Hypothalamus (tissue), 51 donors: ENCODE results near the gene TBC1D1.
"Not testable (repeated sequence)": the region's sequence is repeated elsewhere in the genome, so short reads cannot be mapped to it uniquely, and the experiment has no call there.

ENCODE experiments used
- DNase-seq, 51 donors: peaks; one replicate each; lab custom pipeline; 2025; lab: John Stamatoyannopoulos, UW

TBC1D1 gene

GRCh38 chr4:38008571-38009021 is 117.7 kb downstream of the TBC1D1 start:
- DNase-seq: no peak

GRCh38 chr4:38009421-38009820 is 118.5 kb downstream of the TBC1D1 start:
- DNase-seq: no peak

GRCh38 chr4:38009949-38010348 is 119.1 kb downstream of the TBC1D1 start:
- DNase-seq: no peak

- DNase-seq: no peak
Observed at GRCh38 chr4:38011511-38012162, 120.8 kb downstream of the TBC1D1 start.

- peak in 5 of 51 donors; percentile 6 to 19 (median 13) for DNase-seq
Observed at GRCh38 chr4:38013461-38014366, 122.8 kb downstream of the TBC1D1 start.

DNA sequence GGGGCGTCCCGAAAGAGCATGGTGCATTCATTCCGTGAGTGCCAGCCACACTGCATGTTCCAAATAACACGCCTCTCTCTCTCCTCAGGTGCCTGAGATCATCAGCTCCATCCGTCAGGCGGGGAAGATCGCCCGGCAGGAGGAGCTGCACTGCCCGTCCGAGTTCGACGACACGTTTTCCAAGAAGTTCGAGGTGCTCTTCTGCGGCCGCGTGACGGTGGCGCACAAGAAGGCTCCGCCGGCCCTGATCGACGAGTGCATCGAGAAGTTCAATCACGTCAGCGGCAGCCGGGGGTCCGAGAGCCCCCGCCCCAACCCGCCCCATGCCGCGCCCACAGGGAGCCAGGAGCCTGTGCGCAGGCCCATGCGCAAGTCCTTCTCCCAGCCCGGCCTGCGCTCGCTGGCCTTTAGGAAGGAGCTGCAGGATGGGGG is 123.6 kb downstream of the TBC1D1 start:
- DNase-seq: no peak

GRCh38 chr4:38015886-38016515 is 125.1 kb downstream of the TBC1D1 start:
- no peak for DNase-seq

DNA sequence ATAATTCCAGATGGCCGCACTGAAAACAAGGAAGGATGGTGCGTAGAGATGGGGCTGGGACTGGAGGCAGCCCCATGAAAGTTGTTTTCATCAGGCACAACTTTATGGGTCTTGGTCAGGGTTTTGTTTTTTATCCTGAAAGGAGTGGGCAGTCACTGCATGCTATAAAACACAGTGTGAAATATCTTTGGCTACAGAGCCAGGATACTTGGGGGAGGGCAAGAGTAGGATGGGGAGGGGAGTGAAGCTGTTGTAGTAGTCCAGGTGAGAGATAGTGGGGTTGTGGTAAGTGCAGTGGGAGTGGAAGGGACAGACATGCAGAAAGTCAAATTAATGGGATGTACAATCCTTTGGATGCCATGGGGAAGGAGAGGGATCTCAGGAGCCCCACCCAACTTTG is 125.8 kb downstream of the TBC1D1 start:
- no peak for DNase-seq

DNA sequence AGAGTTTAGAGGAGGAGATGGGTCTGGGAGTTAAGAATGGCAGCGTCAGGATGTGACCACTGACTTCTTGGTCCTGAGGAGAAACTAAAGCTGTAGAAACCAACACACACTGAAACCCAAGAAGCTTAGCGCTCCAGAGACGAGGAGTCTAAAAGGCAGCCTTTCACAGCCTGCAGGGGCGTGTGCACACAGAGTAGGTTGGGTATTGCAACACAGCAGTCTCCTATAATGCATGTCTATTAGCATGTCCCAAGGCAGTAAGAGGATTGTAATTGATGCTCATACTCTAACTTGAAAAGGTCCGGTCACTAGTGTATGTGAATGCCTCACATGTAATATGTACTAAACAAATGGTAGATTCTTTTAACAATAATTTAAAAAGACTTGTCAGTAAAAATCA is 126.7 kb downstream of the TBC1D1 start:
- no peak for DNase-seq

GRCh38 chr4:38020386-38020785 is 129.5 kb downstream of the TBC1D1 start:
- no peak for DNase-seq

DNA sequence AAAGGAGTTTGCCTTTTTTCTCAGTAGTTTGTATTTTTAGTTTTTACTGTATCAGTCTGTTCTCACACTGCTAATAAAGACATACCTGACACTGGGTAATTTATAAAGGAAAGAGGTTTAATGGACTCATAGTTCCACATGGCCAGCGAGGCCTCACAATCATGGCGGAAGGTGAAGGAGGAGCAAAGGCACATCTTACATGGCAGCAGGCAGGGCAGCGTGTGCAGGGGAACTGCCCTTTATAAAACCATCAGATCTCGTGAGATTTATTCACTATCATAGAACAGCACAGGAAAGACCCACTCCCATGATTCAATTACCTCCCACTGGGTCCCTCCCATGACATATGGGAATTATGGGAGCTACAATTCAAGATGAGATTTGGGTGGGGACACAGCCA is 130.1 kb downstream of the TBC1D1 start:
- not testable (repeated sequence) for DNase-seq

DNA sequence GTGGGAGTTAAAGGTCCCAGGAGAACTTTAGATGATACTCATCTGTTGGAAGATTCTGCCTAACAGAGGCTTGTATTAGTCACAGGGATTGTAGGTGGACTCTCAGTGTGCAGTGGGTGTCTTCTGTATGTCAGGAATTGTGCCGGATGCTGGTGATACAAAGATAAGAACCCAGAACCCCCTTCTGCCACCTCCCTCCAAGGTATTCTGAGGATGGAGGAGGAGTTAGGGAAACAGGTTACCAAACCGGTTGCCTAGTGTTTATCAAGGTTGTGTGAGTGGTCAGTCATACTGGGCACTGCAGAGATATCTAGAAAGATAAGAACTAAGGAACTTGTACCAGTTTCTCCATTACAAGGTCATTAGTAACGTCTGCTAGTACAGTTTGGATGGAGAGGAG is 130.9 kb downstream of the TBC1D1 start:
- no peak for DNase-seq

DNA sequence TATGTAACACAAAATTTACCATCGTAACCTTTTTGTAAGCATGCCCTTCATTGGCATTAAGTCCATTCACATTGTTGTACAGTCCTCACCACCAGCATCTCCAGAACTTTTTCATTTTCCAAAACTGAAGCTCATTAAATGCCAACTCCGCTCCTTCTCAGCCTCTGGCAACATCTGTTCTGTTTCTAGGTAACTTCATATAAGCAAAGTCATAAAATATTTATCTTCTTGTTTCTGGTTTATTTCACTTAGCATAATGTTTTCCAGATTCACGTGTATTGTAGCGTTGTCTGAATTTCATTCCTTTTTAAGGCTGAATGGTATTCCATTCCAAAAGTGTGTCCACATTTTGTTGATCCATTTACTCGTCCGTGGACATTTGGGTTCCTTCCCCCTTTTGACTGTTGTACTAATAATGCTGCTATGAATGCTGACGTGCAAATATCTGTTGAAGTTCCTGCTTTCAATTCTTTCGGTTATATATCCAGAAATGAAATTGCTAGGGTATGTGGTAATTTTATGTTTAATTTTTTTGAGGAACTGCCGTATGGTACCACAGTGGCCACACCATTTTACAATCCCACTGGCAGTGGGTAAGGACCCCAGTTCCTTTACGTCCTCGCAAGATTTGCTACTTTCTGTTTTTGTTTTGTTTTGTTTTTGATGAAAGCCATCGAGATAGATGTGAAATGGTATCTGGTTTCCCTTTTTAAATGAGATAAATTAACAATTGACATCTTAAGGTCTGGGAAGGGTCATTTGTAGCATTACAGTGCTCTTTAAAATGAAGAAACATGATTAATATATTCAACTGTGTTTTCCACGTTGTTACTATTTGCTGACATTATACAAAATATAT is 132.7 kb downstream of the TBC1D1 start:
- DNase-seq: no peak

GRCh38 chr4:38024206-38024509 is 133.3 kb downstream of the TBC1D1 start:
- no peak for DNase-seq

- DNase-seq: no peak
Observed at GRCh38 chr4:38025665-38026064, 134.8 kb downstream of the TBC1D1 start.

- no peak for DNase-seq
Observed at GRCh38 chr4:38026158-38026740, 135.4 kb downstream of the TBC1D1 start.

GRCh38 chr4:38030023-38030422 is 139.1 kb downstream of the TBC1D1 start:
- no peak for DNase-seq

DNA sequence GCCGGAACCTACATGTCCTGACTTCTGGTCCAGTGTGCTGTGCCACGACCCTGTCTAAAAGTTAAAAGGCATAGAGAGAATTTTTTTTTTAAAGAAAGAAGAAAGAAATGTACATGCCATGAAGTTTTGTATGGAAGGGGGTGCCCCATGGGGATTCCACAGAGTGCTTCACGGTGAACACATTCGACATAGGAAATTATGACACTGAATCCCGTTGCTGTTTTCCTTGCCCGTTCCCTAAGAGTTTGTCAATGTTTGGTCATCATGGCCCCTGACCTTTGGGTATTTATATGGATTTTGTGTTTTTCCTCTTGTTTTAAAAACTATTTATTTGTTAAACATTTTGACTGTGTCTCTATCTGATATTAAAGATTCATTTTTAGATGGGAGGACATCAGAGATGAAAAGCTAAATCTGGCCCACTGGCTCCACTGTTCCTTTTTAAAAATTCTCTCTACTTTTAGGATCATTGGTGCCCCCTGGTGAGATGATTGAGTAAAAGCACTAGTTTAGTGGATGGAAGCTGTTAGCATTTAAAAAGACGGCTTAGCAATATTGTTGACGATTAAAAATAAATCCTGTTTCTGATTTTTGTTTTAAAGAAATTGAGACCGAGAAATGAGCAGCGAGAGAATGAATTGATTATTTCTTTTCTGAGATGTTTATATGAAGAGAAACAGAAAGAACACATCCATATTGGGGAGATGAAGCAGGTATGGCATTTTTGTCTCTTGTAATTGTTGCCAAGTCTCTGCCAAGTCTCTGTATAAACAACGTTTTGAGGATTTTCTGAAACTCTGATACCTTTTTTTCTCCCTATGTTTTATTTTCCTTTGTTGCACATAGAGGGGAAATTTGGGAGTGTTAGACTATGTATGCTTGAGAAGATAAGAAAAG is 144.3 kb downstream of the TBC1D1 start:
- peak in 4 of 51 donors; percentile 2 to 36 (median 12) for DNase-seq

GRCh38 chr4:38036548-38036947 is 145.7 kb downstream of the TBC1D1 start:
- DNase-seq: no peak
